H9 (cell line): ENCODE results near the gene HPCAL1. TPM values are rescaled to one million over a fixed set of nuclear protein-coding genes. Genes with fewer than 3 reads are reported as not detected.
"Not testable (repeated sequence)": the region's sequence is repeated elsewhere in the genome, so short reads cannot be mapped to it uniquely, and the experiment has no call there.

Experiments
- DNase-seq: peaks from one replicate; pipeline ENCODE4 v3.0.0-alpha.2; 2017
- H2AFZ ChIP-seq: one replicate; pipeline ENCODE4 v1.6.1; 2013; ENCODE audit warnings: mild to moderate bottlenecking, low read length, control low read depth, moderate library complexity
- H2AK5ac ChIP-seq: 2 replicates; pipeline ENCODE4 v1.6.1; 2013; ENCODE audit warnings: low read length, control low read depth, mixed read lengths; ENCODE audit not compliant: insufficient read length
- H2BK120ac ChIP-seq: one replicate; pipeline ENCODE4 v1.6.1; 2013; ENCODE audit warnings: low read depth, mild to moderate bottlenecking, low read length, control low read depth, inconsistent platforms; ENCODE audit not compliant: poor library complexity, severe bottlenecking
- H2BK12ac ChIP-seq: 2 replicates; pipeline ENCODE4 v1.6.1; 2013; ENCODE audit warnings: low read length, control low read depth, mixed read lengths, low read depth; ENCODE audit not compliant: insufficient read length
- H2BK15ac ChIP-seq: 2 replicates; pipeline ENCODE4 v1.6.1; 2013; ENCODE audit warnings: low read depth, low read length, control low read depth
- H2BK20ac ChIP-seq: one replicate; pipeline ENCODE4 v1.6.1; 2013; ENCODE audit warnings: low read depth, mild to moderate bottlenecking, low read length, control low read depth, inconsistent platforms; ENCODE audit not compliant: poor library complexity, severe bottlenecking
- H2BK5ac ChIP-seq: 2 replicates; pipeline ENCODE4 v1.6.1; 2013; ENCODE audit warnings: low read length, control low read depth, mixed read lengths; ENCODE audit not compliant: insufficient read length
- H3K14ac ChIP-seq: 2 replicates; pipeline ENCODE4 v1.6.1; 2013; ENCODE audit warnings: low read length, control low read depth; ENCODE audit not compliant: insufficient read depth
- H3K18ac ChIP-seq: 2 replicates; pipeline ENCODE4 v1.6.1; 2013; ENCODE audit warnings: low read depth, mild to moderate bottlenecking, mixed read lengths, low read length, control low read depth; ENCODE audit not compliant: insufficient read length
- H3K23ac ChIP-seq: 2 replicates; pipeline ENCODE4 v1.6.1; 2013; ENCODE audit warnings: low read length, control low read depth, mixed read lengths, low read depth; ENCODE audit not compliant: insufficient read length
- H3K23me2 ChIP-seq: 2 replicates; pipeline ENCODE4 v1.6.1; 2013; ENCODE audit warnings: low read depth, mild to moderate bottlenecking, mixed read lengths, low read length, control low read depth; ENCODE audit not compliant: insufficient read length, poor library complexity, severe bottlenecking
- H3K27ac ChIP-seq: 2 replicates; pipeline ENCODE4 v1.5.1; 2013; ENCODE audit warnings: low read length, control low read depth, mixed read lengths, low read depth; ENCODE audit not compliant: insufficient read length
- H3K27me3 ChIP-seq: 2 replicates; pipeline ENCODE4 v1.6.1; 2013; ENCODE audit warnings: low read length, control low read depth, inconsistent platforms; ENCODE audit not compliant: insufficient read depth
- H3K4ac ChIP-seq: 2 replicates; pipeline ENCODE4 v1.6.1; 2013; ENCODE audit warnings: low read depth, mild to moderate bottlenecking, control low read depth, inconsistent platforms, low read length, moderate library complexity
- H3K4me1 ChIP-seq: 2 replicates; pipeline ENCODE4 v1.6.1; 2013; ENCODE audit warnings: low read length, control low read depth, inconsistent platforms; ENCODE audit not compliant: insufficient read depth
- H3K4me2 ChIP-seq: 2 replicates; pipeline ENCODE4 v1.6.1; 2013; ENCODE audit warnings: low read length, control low read depth, mixed read lengths; ENCODE audit not compliant: insufficient read length, insufficient read depth
- H3K56ac ChIP-seq: 2 replicates; pipeline ENCODE4 v1.6.1; 2013; ENCODE audit warnings: low read depth, mild to moderate bottlenecking, mixed read lengths, low read length, control low read depth; ENCODE audit not compliant: insufficient read length
- H3K79me1 ChIP-seq: 2 replicates; pipeline ENCODE4 v1.6.1; 2013; ENCODE audit warnings: low read depth, mild to moderate bottlenecking, moderate library complexity, low read length, control low read depth, inconsistent platforms; ENCODE audit not compliant: insufficient read depth, poor library complexity, severe bottlenecking
- H3K79me2 ChIP-seq: 2 replicates; pipeline ENCODE4 v1.6.1; 2013; ENCODE audit warnings: low read length, control low read depth, inconsistent platforms; ENCODE audit not compliant: insufficient read depth
- H3K9ac ChIP-seq: 2 replicates; pipeline ENCODE4 v1.6.1; 2013; ENCODE audit warnings: low read length, control low read depth, mixed read lengths; ENCODE audit not compliant: insufficient read length; ENCODE audit errors: extremely low read depth
- H3K9me3 ChIP-seq: one replicate; pipeline ENCODE4 v1.6.1; 2013; ENCODE audit warnings: low read depth, low read length, inconsistent platforms; ENCODE audit not compliant: control insufficient read depth
- H3T11ph ChIP-seq: one replicate; pipeline ENCODE4 v1.6.1; 2013; ENCODE audit warnings: mild to moderate bottlenecking, low read length, control low read depth, inconsistent platforms
- H4K20me1 ChIP-seq: one replicate; pipeline ENCODE4 v1.6.1; 2013; ENCODE audit not compliant: control insufficient read depth, insufficient read length, insufficient read depth
- H4K5ac ChIP-seq: 2 replicates; pipeline ENCODE4 v1.6.1; 2013; ENCODE audit warnings: low read depth, mild to moderate bottlenecking, mixed read lengths, low read length, control low read depth; ENCODE audit not compliant: insufficient read length
- H4K8ac ChIP-seq: replicated peaks from 2 replicates; pipeline ENCODE4 v1.6.1; 2013; ENCODE audit warnings: low read length, control low read depth, mixed read lengths, low read depth; ENCODE audit not compliant: insufficient read length
- H4K91ac ChIP-seq: 2 replicates; pipeline ENCODE4 v1.6.1; 2013; ENCODE audit warnings: low read depth, mild to moderate bottlenecking, moderate library complexity, mixed read lengths, low read length, control low read depth; ENCODE audit not compliant: insufficient read length
- H3K27ac Mint-ChIP-seq, 3 experiments: 2 replicates in 2 of 3; 3 replicates in 1 of 3; pipeline ENCODE4 v1.8.0; 2020 to 2021; ENCODE audit warnings: mixed read lengths in 3 of 3, mild to moderate bottlenecking in 1 of 3, moderate library complexity in 1 of 3
- H3K27me3 Mint-ChIP-seq: 2 replicates; pipeline ENCODE4 v1.8.0; 2021; ENCODE audit warnings: low read depth, mild to moderate bottlenecking, moderate library complexity, mixed read lengths
- H3K36me3 Mint-ChIP-seq, 3 experiments: 2 replicates in 2 of 3; 3 replicates in 1 of 3; pipeline ENCODE4 v1.8.0; 2020 to 2021; ENCODE audit warnings: low read depth in 3 of 3, mixed read lengths in 3 of 3; ENCODE audit not compliant: insufficient read depth in 1 of 3
- H3K4me1 Mint-ChIP-seq, 2 experiments: 2 replicates each; pipeline ENCODE4 v1.8.0; 2020; ENCODE audit warnings: mixed read lengths in 2 of 2
- H3K4me3 Mint-ChIP-seq, 2 experiments: 2 replicates in 1 of 2; 3 replicates in 1 of 2; pipeline ENCODE4 v1.8.0; 2020 to 2021; ENCODE audit warnings: mild to moderate bottlenecking in 2 of 2, mixed read lengths in 2 of 2, moderate library complexity in 1 of 2
- H3K9me3 Mint-ChIP-seq, 2 experiments: 2 replicates in 1 of 2; 3 replicates in 1 of 2; pipeline ENCODE4 v1.8.0; 2020; ENCODE audit warnings: mild to moderate bottlenecking in 2 of 2, mixed read lengths in 2 of 2, moderate library complexity in 1 of 2
- WGBS: extraction: QIAGEN DNeasy Blood & Tissue Kit; methylation state at CpG from one replicate; pipeline ENCODE4 v1.1.7; 2013; ENCODE audit warnings: missing lambda C conversion rate, low lambda C conversion rate, mixed read lengths; ENCODE audit not compliant: insufficient read length; ENCODE audit errors: extremely low coverage; 5-methylcytosine and 5-hydroxymethylcytosine counted together
- total RNA-seq: library from RNA; stranded (reverse); gene quantifications from 2 replicates; pipeline ENCODE4 v1.2.1, GENCODE V29; 2021
- TF ChIP-seq, protein P1 (sequence below): fragments of 200-600 bp; sonication (generic); conservative IDR thresholded peaks from 3 replicates; pipeline ENCODE4 v1.8.0; 2021; ENCODE audit warnings: antibody characterized with exemption, mild to moderate bottlenecking

Gene HPCAL1
- total RNA-seq, 1 experiment from 2014 or later = 4.7 TPM

DNA sequence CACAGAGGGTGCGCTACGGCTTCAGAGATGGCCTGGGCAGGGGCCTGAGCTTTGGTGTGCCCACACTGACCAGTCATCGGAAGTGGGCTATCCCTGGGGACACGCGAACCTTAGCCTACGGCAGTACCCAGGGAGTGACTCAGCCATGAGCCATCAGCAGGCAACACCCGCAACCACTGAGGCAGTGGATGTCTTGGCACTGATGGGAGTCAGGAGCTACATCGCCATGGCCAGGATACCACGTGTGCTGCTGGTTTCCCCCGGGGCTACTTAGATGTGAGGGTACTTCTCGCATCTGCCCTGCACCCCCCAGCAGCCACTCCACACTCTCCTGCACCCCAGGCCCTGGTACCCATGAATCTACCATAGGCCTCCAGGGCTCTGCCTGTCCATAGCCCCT is 12.8 kb upstream of the HPCAL1 start:
- no peak overlapping the region for H3K23ac ChIP-seq
- peaks cover 8% of the 10 kb centered on the region in 2 experiments for H3K4me1 Mint-ChIP-seq
- WGBS = no CpG with 5 or more reads among the region's 11 CpGs

DNA sequence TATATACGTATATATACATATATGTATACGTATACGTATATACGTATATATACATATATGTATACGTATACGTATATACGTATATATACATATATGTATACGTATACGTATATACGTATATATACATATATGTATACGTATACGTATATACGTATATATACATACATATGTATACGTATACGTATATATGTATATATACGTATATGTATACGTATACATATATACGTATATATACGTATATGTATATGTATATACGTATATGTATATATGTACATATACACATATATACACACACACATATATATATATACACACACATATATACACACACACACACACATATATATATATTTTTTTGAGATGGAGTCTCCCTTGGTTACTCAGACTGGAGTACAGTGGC is 11.3 kb upstream of the HPCAL1 start:
- H3K27me3 ChIP-seq, H2BK20ac ChIP-seq, H3K9me3 ChIP-seq, H3K4me1 Mint-ChIP-seq, H3K79me2 ChIP-seq, H2BK15ac ChIP-seq, H3K23ac ChIP-seq, H3K9ac ChIP-seq, H3K4me2 ChIP-seq, H2AFZ ChIP-seq, H3K18ac ChIP-seq, H4K20me1 ChIP-seq, H3K79me1 ChIP-seq, H4K91ac ChIP-seq, H2BK12ac ChIP-seq, H3T11ph ChIP-seq, DNase-seq, H3K27ac Mint-ChIP-seq, H2BK5ac ChIP-seq, H4K5ac ChIP-seq, H4K8ac ChIP-seq, H3K56ac ChIP-seq, H3K4ac ChIP-seq, H3K4me1 ChIP-seq, H2AK5ac ChIP-seq, H3K4me3 Mint-ChIP-seq, H2BK120ac ChIP-seq, H3K27me3 Mint-ChIP-seq, H3K14ac ChIP-seq, H3K23me2 ChIP-seq, H3K27ac ChIP-seq: not testable (repeated sequence)
- Mint-ChIP-seq H3K9me3 (peaks cover 10 to 11% of the 10 kb centered on the region in 2 experiments), H3K36me3 (peaks cover 3 to 11% (median 4%) of the 10 kb centered on the region in 3 experiments; a peak in 4 of 7 replicates)
- no CpG with 5 or more reads among the region's 20 CpGs for WGBS

More for the DNA sequence above, 12.8 kb upstream of the HPCAL1 start:
- H3K79me2 ChIP-seq = no peaks in the 10 kb centered on the region
- H3K4me2 ChIP-seq = no peak overlapping the region
- H3T11ph ChIP-seq = no peak overlapping the region
- TF ChIP-seq, protein P1, sequence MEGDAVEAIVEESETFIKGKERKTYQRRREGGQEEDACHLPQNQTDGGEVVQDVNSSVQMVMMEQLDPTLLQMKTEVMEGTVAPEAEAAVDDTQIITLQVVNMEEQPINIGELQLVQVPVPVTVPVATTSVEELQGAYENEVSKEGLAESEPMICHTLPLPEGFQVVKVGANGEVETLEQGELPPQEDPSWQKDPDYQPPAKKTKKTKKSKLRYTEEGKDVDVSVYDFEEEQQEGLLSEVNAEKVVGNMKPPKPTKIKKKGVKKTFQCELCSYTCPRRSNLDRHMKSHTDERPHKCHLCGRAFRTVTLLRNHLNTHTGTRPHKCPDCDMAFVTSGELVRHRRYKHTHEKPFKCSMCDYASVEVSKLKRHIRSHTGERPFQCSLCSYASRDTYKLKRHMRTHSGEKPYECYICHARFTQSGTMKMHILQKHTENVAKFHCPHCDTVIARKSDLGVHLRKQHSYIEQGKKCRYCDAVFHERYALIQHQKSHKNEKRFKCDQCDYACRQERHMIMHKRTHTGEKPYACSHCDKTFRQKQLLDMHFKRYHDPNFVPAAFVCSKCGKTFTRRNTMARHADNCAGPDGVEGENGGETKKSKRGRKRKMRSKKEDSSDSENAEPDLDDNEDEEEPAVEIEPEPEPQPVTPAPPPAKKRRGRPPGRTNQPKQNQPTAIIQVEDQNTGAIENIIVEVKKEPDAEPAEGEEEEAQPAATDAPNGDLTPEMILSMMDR = no peak
- H4K8ac ChIP-seq = no peak overlapping the region
- no peaks in the 10 kb centered on the region for H3K27me3 ChIP-seq
- no peak for DNase-seq
- H4K91ac ChIP-seq = no peak overlapping the region
- H3K9me3 Mint-ChIP-seq = peaks cover 10 to 11% of the 10 kb centered on the region in 2 experiments
- no peak overlapping the region for H3K4ac ChIP-seq
- H2BK15ac ChIP-seq = no peak overlapping the region
- H4K20me1 ChIP-seq = no peaks in the 10 kb centered on the region
- no peak overlapping the region; the same call in 1 of the 2 replicates for H3K14ac ChIP-seq
- H2AFZ ChIP-seq = no peak overlapping the region
- H3K56ac ChIP-seq = no peak overlapping the region
- H3K4me3 Mint-ChIP-seq = no peak overlapping the region
- H3K27ac ChIP-seq = no peak overlapping the region
- H2BK120ac ChIP-seq = no peak overlapping the region
- H2BK5ac ChIP-seq = no peak overlapping the region
- no peaks in the 10 kb centered on the region for H3K23me2 ChIP-seq
- no peaks in the 10 kb centered on the region for H3K4me1 ChIP-seq
- no peak overlapping the region for H3K27ac Mint-ChIP-seq
- peaks cover 3 to 11% (median 4%) of the 10 kb centered on the region in 3 experiments; a peak in 4 of 7 replicates for H3K36me3 Mint-ChIP-seq
- no peak overlapping the region for H2BK20ac ChIP-seq
- no peaks in the 10 kb centered on the region for H3K79me1 ChIP-seq
- H2BK12ac ChIP-seq = no peak overlapping the region
- no peak overlapping the region for H4K5ac ChIP-seq
- no peak overlapping the region for H2AK5ac ChIP-seq
- no peak overlapping the region for H3K18ac ChIP-seq
- peaks cover 9% of the 10 kb centered on the region for H3K27me3 Mint-ChIP-seq
- H3K9me3 ChIP-seq = no peaks in the 10 kb centered on the region
- no peak overlapping the region for H3K9ac ChIP-seq
